B cell (primary cell): ENCODE data around the gene FBXO27. TPM values are rescaled to one million over a fixed set of nuclear protein-coding genes. Genes with fewer than 3 reads are reported as not detected.

Source experiments
- ATAC-seq: fragments of 200-7000 bp; cut with Tn5 transposase; one replicate; pipeline ENCODE4 v1.10.0; 2021; ENCODE audit warnings: low read depth, mild to moderate bottlenecking, moderate number of reproducible peaks, moderate library complexity
- CTCF ChIA-PET: fragments of 350-600 bp; sonication (Branson Sonifier 250); formaldehyde crosslinking; loops from one replicate; lab custom pipeline; 2021; ENCODE audit warnings: antibody characterized with exemption, inconsistent platforms; lab: Charles Lee
- POLR2A ChIA-PET: fragments of 350-600 bp; sonication (Branson Sonifier 250); formaldehyde crosslinking; loops from one replicate; lab custom pipeline; 2021; ENCODE audit warnings: antibody characterized with exemption; lab: Charles Lee
- DNase-seq: peaks from one replicate; pipeline ENCODE4 v3.0.0; 2013
- H2AFZ ChIP-seq: 2 replicates; pipeline ENCODE4 v1.6.1; 2012; ENCODE audit warnings: mild to moderate bottlenecking, low read depth, low read length; ENCODE audit not compliant: insufficient read depth, poor library complexity, severe bottlenecking
- H3K27ac ChIP-seq, 2 donors: 1 replicate in 1 of 2; 2 replicates in 1 of 2; pipeline ENCODE4 v1.5.1; 2012 to 2013; ENCODE audit warnings: low read length in 2 of 2, mild to moderate bottlenecking in 2 of 2, moderate library complexity in 1 of 2
- H3K27me3 ChIP-seq, 4 experiments: fragments of 200-600 bp in 1 of 4; sonication (generic) in 1 of 4; replicated peaks in 1 of 4; 1 replicate in 2 of 4; 2 replicates in 2 of 4; pipeline versions ENCODE4 v1.6.1 to v1.7.0; 2013 to 2016; ENCODE audit warnings: low read length in 3 of 4, mild to moderate bottlenecking in 2 of 4, mixed read lengths in 1 of 4, moderate library complexity in 1 of 4; ENCODE audit not compliant: insufficient read depth in 4 of 4, control insufficient read depth in 3 of 4; ENCODE audit errors: control extremely low read depth in 1 of 4
- H3K36me3 ChIP-seq, 2 experiments: replicated peaks in 1 of 2; 1 replicate in 1 of 2; 2 replicates in 1 of 2; pipeline versions ENCODE4 v1.6.1 to v1.7.1; 2013; ENCODE audit warnings: low read length in 1 of 2; ENCODE audit not compliant: insufficient read depth in 2 of 2, control insufficient read depth in 1 of 2; ENCODE audit errors: control extremely low read depth in 1 of 2, extremely low read depth in 1 of 2
- H3K4me1 ChIP-seq, 2 donors: fragments of 200-600 bp in 1 of 2; sonication (generic) in 1 of 2; 1 replicate in 1 of 2; 2 replicates in 1 of 2; pipeline versions ENCODE4 v1.5.1 to v1.6.1; 2013 to 2017; ENCODE audit warnings: low read length in 2 of 2; ENCODE audit not compliant: control insufficient read depth in 2 of 2, insufficient read depth in 2 of 2
- H3K4me2 ChIP-seq: replicated peaks from 2 replicates; pipeline ENCODE3; 2012; ENCODE audit warnings: mild to moderate bottlenecking, low read depth, low read length; ENCODE audit not compliant: poor library complexity, severe bottlenecking
- H3K4me3 ChIP-seq, 5 experiments: fragments of 200-600 bp in 1 of 5; sonication (generic) in 1 of 5; 1 replicate in 3 of 5; 2 replicates in 2 of 5; pipeline versions ENCODE4 v1.5.1 to v1.7.0; 2011 to 2016; ENCODE audit warnings: low read length in 4 of 5, mild to moderate bottlenecking in 4 of 5, low read depth in 2 of 5, control low read depth in 1 of 5, moderate library complexity in 1 of 5; ENCODE audit not compliant: insufficient read depth in 1 of 5; ENCODE audit errors: control extremely low read depth in 1 of 5, extremely low read depth in 1 of 5
- H3K79me2 ChIP-seq: fragments of 200-600 bp; sonication (generic); one replicate; pipeline ENCODE4 v1.6.0; 2016; ENCODE audit warnings: low read length; ENCODE audit not compliant: control insufficient read depth, insufficient read depth
- H3K9ac ChIP-seq: fragments of 200-600 bp; sonication (generic); 2 replicates; pipeline ENCODE4 v1.6.1; 2017; ENCODE audit warnings: mild to moderate bottlenecking, low read length, moderate library complexity
- H3K9me3 ChIP-seq, 3 donors: one replicate each; pipeline versions ENCODE4 v1.6.1 to v1.7.1; 2013; ENCODE audit warnings: low read length in 2 of 3; ENCODE audit not compliant: control insufficient read depth in 2 of 3, insufficient read depth in 1 of 3; ENCODE audit errors: control extremely low read depth in 1 of 3
- H4K20me1 ChIP-seq: 2 replicates; pipeline ENCODE4 v1.6.0; 2012; ENCODE audit warnings: mild to moderate bottlenecking, low read length; ENCODE audit not compliant: insufficient read depth, control insufficient read depth, poor library complexity, severe bottlenecking
- H3K27ac Mint-ChIP-seq: one replicate; pipeline ENCODE4 v1.8.0; 2021; ENCODE audit warnings: mixed read lengths
- H3K27me3 Mint-ChIP-seq: one replicate; pipeline ENCODE4 v1.8.0; 2021; ENCODE audit warnings: mixed read lengths
- H3K4me1 Mint-ChIP-seq: one replicate; pipeline ENCODE4 v1.8.0; 2021; ENCODE audit warnings: mixed read lengths
- H3K4me3 Mint-ChIP-seq: one replicate; pipeline ENCODE4 v1.8.0; 2021; ENCODE audit warnings: mixed read lengths
- H3K9me3 Mint-ChIP-seq: one replicate; pipeline ENCODE4 v1.8.0; 2022; ENCODE audit warnings: mixed read lengths; ENCODE audit not compliant: insufficient read depth
- CTCF ChIP-seq: fragments of 200-600 bp; IDR thresholded peaks from one replicate; pipeline ENCODE4 v1.8.0; 2022; ENCODE audit warnings: antibody characterized with exemption, mild to moderate bottlenecking
- EZH2 ChIP-seq: IDR thresholded peaks from 2 replicates; pipeline ENCODE4 v1.6.1; 2012; ENCODE audit warnings: borderline replicate concordance, low read depth, mild to moderate bottlenecking, moderate library complexity, low read length; ENCODE audit not compliant: insufficient read depth, poor library complexity, severe bottlenecking
- WGBS: methylation state at CpG from one replicate; pipeline ENCODE4 v1.1.5; 2013; ENCODE audit warnings: missing lambda C conversion rate; ENCODE audit not compliant: insufficient coverage; 5-methylcytosine and 5-hydroxymethylcytosine counted together
- intact Hi-C: fragments of 100-400 bp; cut with micrococcal nuclease; formaldehyde crosslinking; loops from one replicate; pipeline ENCODE4 v1.10.0; 2022
- polyA plus RNA-seq: library from polyadenylated mRNA; depleted of rRNA; stranded (reverse); fragments of >200 nt; gene quantifications from 2 replicates; pipeline ENCODE4 v1.2.3, GENCODE V29; 2012
- total RNA-seq, 2 donors: library from RNA; stranded (reverse); fragments of 120-200 nt in 1 of 2; gene quantifications; 1 replicate in 1 of 2; 2 replicates in 1 of 2; pipeline versions ENCODE4 v1.2.3 to v1.2.4, GENCODE V29; 2013 to 2022

The FBXO27 gene
- total and polyA plus RNA-seq, 2 donors (not counting 1 experiment from before 2014, with no cell fraction given): 0.12 to 0.18 TPM

DNA sequence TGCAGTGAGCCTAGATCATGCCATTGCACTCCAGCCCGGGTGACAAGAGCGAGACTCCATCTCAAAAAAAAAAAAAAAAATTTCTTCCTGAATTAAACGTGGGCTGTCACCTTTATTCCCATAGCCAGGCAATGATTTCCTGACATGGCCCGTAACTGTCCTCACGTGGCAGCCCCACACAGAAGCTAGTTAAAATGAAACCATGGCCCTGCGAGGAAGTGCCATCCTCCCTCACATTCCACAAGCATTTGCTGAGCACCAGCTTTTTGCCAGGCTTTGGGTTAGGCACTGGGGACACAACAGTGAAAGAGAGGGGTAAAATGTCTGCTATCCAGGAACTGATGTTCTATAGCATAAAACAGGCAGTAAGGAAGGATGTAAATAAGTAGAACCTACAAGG, 13.2 kb upstream of the FBXO27 start:
- Histone ChIP-seq H3K27ac (no peak overlapping the region), H3K4me1 (no peaks in the 10 kb centered on the region), H3K27me3 (no peaks in the 10 kb centered on the region), H4K20me1 (no peaks in the 10 kb centered on the region), H3K4me2 (no peak overlapping the region), H3K4me3 (no peak overlapping the region), H3K9ac (no peak overlapping the region), H3K9me3 (peaks cover 0 to 4% (median 0%) of the 10 kb centered on the region in 3 donors), H2AFZ (no peak overlapping the region), H3K36me3 (no peaks in the 10 kb centered on the region), H3K79me2 (no peaks in the 10 kb centered on the region)
- Mint-ChIP-seq H3K27me3 (no peaks in the 10 kb centered on the region), H3K27ac (no peak overlapping the region), H3K4me1 (no peaks in the 10 kb centered on the region), H3K4me3 (no peak overlapping the region), H3K9me3 (peaks cover 3% of the 10 kb centered on the region)
- intact Hi-C loops: no loop called here
- CTCF ChIA-PET: no interaction called here
- ATAC-seq (no peak), DNase-seq (no peak)
- TF ChIP-seq CTCF (no peak), EZH2 (no peak)
- POLR2A ChIA-PET: no interaction called here
- 78% methylated on average over 4 of the region's 6 CpGs for WGBS

GRCh38 chr19:39038098-39038497, 5.7 kb upstream of the FBXO27 start:
- H3K27ac ChIP-seq: no peak overlapping the region
- H3K4me3 ChIP-seq: no peak overlapping the region
- TF ChIP-seq CTCF: no peak
- TF ChIP-seq EZH2: no peak
- Mint-ChIP-seq H3K27ac (no peak overlapping the region), H3K9me3 (peaks cover 3% of the 10 kb centered on the region), H3K27me3 (peaks cover 4% of the 10 kb centered on the region), H3K4me3 (no peak overlapping the region), H3K4me1 (no peaks in the 10 kb centered on the region)
- H3K9ac ChIP-seq: no peak overlapping the region
- H3K4me1 ChIP-seq: no peaks in the 10 kb centered on the region
- ChIA-PET POLR2A (no interaction called here), CTCF (no interaction called here)
- H3K79me2 ChIP-seq: no peaks in the 10 kb centered on the region
- WGBS: 37% methylated on average over 5 of the region's 9 CpGs
- H3K36me3 ChIP-seq: no peaks in the 10 kb centered on the region
- no peak overlapping the region for H3K4me2 ChIP-seq
- H3K9me3 ChIP-seq: peaks cover 0 to 5% (median 0%) of the 10 kb centered on the region in 3 donors
- no peak overlapping the region for H2AFZ ChIP-seq
- intact Hi-C loops: no loop called here
- H3K27me3 ChIP-seq: no peaks in the 10 kb centered on the region
- no peaks in the 10 kb centered on the region for H4K20me1 ChIP-seq
- DNase-seq (no peak), ATAC-seq (no peak)
